Hematopoietic multipotent progenitor cell treated with erythropoietin and hydrocortisone succinate and interleukin-3 and kit ligand, for 15 days (in vitro differentiated cells): ENCODE measurements around the gene COG5.

Experiments used
- DNase-seq: peaks from one replicate; pipeline ENCODE4 v3.0.0-alpha.2; 2015; ENCODE audit warnings: low spot score

Gene COG5

DNA sequence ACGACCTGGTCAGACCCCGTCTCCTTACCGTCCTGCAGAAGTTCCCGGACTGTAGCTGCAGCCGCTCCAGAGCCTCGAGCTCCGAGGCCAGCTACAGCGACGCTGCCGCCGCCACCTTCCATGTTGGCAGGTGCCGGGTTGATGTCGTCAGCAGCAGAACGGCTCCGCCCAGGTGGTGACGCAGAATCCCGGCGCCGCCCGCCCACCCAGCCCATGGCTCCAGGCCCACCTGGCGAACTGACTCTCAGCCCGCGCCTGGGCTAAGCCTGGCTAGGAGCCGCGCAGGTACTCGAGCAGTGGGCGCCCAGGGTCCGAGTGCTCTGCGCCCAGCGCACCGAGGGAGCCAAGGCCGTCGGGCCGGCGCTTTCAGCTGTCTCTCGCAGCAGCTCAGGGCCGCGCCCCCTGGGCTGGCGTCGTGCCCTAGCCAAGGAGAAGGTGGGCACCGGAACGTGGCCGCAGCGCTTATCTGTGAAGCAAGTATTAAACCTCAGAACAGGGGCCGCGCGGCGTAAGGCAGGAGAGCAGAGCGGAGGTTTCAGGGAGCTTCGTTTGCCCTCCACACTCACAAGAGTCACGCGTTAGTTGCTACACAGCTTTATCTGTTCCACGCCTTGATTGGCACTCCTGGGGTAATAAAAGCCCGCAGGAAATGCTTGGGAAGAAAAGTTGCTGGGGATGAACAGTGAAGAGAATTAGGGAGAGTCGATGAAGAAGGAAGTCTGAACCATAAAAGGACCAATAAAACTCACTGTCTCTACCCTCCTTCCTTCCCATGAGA lies at the start of gene COG5, which contains the start of gene DUS4L:
Gene COG5 (minus strand): TSS at position 146 of the 778 bp plus-strand sequence. CDS start 24 bp downstream, at position 122.
Gene DUS4L (plus strand): TSS at position 197 of the 778 bp plus-strand sequence. CDS start 3,100 bp downstream, outside the sequence.
- DNase-seq = peak; percentile 88

DNA sequence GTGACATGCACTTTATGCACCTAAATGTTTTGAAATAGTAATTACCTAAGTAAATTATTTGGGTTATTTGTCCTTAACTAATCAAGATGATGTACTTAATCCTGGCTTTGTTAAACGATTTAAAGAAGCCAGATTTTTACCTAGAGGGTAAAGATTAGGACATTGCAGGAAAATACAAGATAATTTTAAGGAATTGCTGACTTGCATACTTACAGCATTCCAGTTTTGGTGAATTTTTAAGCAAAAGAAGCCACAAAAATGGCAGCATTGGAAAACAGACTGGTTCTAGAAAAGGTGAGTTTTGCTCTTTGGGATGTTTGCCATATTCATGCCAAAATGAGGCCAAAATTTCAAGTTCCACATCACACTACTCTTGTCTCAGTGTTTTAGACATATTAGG lies 49.7 kb upstream of the COG5 start:
- no peak for DNase-seq

DNA sequence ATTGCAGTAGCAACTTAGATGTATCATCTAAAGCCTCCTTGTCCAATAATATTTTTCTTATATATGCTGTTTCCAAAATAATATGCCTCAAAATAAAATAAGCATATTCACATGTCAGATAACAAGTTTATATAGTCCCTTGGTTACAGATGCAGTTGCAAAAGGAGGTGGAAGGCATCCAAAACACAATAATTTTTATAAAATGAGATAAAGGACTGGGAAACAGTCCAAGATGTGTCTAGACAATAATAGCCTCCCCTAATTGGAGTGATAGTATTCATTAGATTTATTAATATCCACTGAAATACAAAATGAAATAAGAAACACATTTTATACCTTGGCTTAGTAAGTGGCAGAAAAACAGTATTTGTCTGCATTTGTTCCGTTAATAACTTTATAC lies 46.6 kb upstream of the COG5 start:
- no peak for DNase-seq

DNA sequence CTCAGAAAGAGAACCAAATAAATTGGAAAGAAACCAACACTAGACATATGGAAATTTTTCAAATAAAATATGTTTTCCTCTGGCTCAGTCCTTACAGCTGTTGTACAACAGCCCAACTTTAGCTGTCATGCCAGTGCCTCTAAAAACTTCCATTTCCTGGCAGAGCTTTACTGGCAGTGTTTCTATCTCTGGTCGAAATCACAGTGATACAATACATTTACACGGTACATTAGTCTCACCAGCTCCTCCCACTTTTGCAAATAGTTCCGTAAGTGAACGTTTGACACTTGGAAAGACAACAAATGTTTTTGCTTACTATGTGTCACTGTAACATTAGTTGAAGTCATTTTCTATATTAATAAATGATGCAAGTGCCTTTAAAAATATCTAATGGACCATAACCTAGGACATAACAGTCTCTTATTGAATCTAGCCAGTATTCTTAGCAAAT lies 46.1 kb upstream of the COG5 start:
- DNase-seq = no peak

GRCh38 chr7:107606303-107606702 lies 42.6 kb upstream of the COG5 start:
- no peak for DNase-seq

DNA sequence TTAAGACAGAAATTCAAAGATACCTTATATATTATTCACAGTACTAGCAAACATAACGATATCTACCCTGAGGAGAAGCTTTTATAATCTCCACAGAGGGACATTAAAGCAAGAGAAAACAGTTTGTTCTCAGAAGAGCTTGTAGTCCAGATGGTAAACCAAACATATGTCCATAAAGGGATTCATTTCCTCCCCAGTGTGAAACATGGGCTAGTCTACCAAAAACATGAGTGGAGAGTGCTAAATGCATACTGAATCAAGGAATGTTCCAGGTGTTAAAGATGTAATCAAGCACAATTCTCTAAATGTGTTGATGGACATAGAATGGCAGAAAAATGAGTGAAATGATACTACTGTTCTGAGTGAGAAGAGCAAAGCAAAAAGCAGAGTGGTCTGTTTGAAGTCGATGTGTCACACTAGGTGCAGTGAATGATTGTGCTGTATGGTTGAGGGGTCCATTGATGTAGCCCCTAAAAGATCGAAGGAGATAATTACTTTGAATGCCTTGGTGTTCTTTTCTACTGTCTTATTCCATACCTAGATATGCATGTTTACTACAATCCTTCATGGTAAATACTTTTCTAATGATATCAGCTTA lies 41.6 kb upstream of the COG5 start:
- DNase-seq = no peak

GRCh38 chr7:107600816-107601215 lies 37.1 kb upstream of the COG5 start:
- no peak for DNase-seq

DNA sequence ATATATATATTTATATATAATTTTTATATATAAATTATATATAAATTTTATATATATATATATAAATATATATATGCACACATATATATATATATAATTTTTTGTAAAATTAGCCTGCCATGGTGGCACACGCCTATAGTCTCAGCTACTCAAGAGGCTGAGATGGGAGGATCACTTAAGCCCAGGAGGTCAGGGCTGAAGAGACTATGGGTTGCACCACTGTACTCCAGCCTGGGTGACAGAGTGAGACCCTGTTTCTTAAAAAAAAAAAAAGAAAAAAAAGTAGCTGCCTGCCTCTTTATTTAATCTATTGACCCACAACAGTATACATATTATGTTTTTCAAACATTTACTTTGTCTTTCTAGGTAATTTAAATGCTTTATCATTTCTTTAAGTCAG lies 35.5 kb upstream of the COG5 start:
- DNase-seq = no peak

DNA sequence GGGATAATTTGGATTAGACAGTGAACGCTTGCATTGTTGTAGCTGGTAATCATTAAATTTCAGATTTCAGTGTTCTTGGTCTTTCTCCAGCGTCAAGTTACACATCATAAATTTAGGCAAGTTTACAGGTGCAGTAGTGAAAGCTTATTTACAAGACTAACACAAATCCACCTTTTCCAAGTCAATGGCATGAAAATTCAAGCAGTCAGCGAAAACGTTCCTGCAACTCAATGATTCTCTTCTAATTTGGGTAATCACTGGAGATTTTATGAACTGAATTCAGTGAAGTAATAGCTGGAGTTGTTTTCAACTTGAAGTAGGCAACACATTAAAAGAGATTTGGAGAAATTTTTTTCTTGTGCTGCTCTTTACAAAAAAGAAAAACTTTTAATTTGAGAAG lies 34.2 kb upstream of the COG5 start:
- no peak for DNase-seq

GRCh38 chr7:107597582-107597916 lies 33.8 kb upstream of the COG5 start:
- no peak for DNase-seq

DNA sequence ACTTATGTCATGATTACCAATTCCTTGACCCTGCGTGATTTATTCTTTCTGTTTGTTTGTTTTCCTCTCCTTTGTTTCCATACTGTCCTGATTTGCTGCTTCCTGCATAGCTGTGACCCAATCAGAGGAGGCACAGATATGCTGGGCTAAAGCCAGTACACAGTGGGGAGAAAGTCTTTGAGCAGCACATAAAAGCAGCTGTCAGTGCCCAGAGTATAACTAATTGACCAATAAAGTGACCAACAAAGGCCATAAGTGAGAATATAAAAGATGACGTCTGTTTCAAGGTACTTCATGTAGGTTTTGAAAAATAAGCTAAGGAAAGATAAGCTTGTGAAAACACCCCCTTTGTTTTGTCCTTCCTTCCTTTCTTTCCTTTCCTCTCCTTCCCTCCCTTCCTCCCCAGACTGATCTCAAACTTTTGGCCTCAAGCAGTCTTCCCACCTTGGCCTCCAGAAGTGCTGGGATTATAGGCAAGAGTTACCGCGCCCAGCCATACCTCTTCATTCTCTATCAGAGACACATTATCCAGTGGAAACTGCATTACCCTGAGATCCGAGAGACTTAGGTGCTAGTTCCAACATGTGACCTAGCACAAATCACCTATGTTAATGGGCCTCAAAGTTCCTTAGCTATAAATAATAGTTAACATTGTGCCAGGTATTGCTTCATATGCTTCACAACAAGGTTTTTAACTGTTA lies 33.3 kb upstream of the COG5 start:
- DNase-seq = no peak

GRCh38 chr7:107594961-107595737 lies 31.4 kb upstream of the COG5 start:
- DNase-seq = no peak

- DNase-seq = no peak
Observed at GRCh38 chr7:107593025-107593410, 29.3 kb upstream of the COG5 start.

DNA sequence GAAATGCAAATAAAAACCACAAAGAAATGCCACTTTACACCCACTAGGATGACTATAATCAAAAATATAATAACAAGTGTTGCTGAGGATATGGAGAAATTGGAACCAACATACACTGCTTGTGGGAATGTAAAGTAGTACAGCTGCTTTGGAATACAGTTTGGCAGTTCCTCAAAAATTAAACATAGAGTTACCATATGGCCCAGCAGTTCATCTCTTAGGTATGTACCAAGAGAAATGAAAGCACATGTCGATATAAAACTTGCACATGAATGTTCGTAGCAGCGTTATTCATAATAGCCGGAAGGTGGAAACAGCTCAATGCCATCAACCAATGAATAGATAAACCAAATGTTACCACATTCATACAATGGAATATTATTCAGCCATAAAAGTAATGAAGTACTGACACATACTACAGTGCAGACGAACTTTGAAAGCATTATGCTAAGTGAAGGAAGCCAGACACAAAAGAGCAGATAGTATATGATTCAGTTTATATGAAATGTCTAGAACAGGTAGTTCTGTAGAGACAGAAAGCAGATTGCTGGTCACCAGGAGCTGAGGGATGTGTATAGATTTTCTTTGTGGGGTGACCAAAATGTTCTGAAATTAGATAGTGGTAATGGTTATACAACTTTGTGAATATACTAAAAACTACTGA lies 28.8 kb upstream of the COG5 start:
- no peak for DNase-seq

GRCh38 chr7:107591421-107591820 lies 27.7 kb upstream of the COG5 start:
- no peak for DNase-seq

DNA sequence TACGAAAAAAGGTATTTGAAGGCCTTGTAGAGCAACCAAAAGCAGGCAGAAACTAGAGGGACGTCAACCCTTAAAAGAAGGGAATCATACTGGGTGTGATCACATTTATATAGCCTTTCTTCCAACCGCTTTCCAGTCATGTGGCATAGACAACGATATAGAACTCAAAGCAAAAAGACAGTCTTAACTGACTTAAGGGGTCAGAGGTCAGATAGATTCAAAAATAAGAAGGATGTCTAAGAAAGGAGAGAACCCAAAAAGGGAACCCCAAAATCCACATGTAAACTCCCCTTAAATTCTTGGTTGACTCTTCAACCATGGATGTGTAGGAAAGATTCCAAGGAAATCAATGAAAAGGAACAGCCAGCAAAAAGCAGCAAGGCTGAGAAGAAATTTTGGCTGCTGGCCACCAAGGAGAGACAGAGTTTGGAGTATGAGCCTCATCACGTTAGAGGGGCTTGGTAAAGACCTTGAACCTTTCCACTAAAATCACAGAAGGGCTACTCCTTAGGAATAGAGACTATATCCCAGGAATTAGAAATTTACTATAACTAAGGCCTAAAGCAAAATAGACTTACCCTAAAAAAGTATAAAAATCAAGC lies 24.9 kb upstream of the COG5 start:
- DNase-seq = no peak

GRCh38 chr7:107584716-107585115 lies 21.0 kb upstream of the COG5 start:
- DNase-seq = no peak

DNA sequence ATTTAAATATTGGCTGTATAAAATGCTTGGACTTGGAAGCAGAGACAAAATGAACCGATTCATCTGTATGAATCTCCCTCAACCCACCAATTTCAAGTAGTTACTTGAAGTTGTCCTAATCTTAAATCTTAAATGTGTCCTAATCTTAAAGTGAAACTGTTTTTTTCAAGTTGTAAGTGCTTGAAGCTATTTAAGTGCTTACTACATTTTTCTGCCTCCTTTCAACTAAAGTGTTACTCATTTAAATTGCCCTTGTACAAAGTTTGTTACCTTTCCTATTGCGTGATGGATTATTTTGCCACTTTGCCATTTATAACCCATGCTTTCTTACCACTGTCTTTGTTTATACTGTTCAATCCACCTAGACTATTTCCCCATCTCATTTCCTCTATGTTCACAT lies 19.2 kb upstream of the COG5 start:
- DNase-seq = no peak

- no peak for DNase-seq
Observed at GRCh38 chr7:107581387-107582013, 17.8 kb upstream of the COG5 start.

DNA sequence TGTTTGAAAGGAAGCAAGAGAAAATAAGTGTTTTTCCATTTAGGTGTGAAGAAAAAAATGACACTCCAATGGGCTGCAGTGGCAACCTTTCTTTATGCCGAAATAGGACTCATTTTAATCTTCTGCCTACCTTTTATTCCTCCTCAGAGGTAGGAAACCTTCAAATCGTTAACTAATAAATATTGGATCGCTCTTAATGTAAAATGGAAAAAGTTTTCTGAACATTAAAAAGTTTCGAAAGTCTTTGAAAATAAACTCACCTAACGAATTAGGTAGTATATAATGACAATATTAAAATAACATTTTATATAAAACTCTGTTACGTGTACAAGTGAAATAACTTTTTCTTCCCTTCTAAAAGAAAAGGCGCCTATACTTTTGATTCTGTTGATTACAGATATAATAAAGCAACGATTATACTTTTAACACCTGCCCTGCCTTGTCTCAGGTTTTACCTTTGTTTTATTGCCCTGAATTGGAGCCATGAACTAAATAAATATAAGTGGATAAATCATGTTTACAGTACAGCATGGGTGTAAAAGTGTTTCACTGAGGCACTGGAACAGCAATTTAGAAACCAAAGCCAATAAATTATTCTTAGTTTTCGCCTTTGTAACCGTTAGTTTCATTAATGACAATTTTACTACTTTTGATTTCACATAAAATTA lies 17.1 kb upstream of the COG5 start:
- no peak for DNase-seq
